GM12874 (cell line): ENCODE data around the gene ITPR1.

Experiments
- TF ChIP-seq, protein P1 (sequence below): IDR thresholded peaks from 2 replicates; pipeline ENCODE4 v1.5.1; 2011; ENCODE audit warnings: low read depth, mild to moderate bottlenecking, control low read depth, low read length, moderate library complexity; ENCODE audit not compliant: insufficient read depth

Gene ITPR1

DNA sequence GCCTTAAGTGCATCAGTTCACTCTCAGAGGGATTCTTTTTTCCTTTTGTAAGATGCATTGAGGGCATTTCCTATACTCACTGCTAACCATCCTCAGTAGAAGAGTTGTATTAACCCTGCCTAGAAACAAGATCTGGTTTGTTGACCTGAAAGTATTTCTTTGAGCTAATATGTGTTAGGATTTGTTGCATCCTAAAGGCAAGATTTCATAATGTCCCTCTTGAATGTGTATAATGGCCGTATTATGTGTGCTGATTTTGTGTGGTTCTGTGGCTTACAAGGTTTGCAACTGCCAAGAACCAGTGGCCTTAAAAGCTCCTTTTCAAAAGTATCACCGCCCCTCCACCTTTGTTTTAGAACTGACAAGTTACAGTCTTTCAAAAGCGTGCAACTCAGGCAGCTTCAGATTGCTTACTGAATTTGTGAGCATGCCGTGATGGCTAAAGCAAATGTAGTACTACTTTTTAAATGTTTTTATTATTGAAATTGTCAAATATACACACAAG is 304.1 kb downstream of the ITPR1 start:
- TF ChIP-seq, protein P1, sequence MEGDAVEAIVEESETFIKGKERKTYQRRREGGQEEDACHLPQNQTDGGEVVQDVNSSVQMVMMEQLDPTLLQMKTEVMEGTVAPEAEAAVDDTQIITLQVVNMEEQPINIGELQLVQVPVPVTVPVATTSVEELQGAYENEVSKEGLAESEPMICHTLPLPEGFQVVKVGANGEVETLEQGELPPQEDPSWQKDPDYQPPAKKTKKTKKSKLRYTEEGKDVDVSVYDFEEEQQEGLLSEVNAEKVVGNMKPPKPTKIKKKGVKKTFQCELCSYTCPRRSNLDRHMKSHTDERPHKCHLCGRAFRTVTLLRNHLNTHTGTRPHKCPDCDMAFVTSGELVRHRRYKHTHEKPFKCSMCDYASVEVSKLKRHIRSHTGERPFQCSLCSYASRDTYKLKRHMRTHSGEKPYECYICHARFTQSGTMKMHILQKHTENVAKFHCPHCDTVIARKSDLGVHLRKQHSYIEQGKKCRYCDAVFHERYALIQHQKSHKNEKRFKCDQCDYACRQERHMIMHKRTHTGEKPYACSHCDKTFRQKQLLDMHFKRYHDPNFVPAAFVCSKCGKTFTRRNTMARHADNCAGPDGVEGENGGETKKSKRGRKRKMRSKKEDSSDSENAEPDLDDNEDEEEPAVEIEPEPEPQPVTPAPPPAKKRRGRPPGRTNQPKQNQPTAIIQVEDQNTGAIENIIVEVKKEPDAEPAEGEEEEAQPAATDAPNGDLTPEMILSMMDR, result no peak

DNA sequence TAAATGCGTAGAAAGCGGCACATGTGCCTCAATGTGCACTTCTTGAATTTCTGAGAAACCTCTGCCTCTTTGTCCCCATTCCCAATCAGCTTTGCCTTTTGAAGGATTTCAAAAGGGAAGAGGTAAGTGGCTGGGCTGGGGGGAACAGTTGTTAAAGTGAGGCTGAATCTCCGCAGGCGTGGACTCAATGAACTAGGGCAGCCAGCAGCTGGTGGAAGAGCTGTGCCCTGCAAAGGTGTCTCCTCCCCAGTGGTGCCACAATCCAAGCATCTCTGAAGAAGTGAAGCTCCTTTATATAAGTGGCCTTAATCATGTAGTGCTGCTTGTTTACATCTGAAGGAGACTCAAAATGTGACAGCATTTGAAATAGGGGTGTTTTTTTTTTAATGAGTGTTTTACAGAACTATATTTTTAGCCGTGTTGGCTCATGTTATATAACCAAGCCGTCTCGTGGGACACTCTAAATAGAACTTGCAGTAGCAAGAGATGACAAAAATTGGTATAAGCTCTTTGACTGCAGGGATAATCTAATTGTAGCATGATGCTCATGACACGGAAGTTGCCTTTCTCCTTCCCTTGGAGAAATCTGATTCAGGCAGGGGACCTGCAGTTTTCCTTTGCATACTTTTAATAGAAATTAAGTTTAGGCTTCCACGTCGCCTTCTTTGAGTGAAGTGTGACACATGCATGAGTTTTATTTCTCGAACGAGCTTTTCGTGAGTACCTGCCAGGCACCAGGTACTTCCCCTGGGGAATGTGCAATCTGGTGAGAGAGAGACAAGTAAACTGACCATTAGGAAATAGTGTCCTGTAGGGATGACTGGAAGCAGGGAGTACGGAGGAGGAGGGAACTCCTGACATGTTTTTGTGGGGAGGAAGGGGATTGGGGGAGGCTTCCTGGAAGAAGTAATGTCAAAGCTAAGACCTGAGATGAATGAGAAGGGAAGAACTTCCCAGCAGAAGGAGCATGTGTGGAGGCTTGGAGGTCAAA is 306.4 kb downstream of the ITPR1 start:
- TF ChIP-seq, protein P1, result no peak

DNA sequence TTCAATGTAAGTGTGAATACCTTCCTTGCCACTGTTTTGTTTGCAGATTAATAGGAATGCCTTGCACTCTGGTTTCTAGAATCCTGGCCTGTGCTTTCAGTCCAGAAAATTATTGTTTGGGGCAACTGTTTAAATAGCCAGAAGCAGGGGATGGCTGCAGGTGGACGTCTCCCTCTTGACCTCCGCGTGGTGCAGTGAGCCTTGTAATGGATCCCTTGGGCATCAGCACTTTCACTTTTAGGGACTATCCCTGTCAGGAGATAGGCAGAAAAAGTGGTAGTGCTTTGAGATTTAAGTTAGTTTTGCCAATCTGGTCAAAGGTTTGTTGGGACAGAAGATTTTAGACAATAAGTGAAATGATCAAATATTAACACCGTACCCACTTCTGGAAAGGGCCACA is 307.4 kb downstream of the ITPR1 start:
- TF ChIP-seq, protein P1, result no peak

DNA sequence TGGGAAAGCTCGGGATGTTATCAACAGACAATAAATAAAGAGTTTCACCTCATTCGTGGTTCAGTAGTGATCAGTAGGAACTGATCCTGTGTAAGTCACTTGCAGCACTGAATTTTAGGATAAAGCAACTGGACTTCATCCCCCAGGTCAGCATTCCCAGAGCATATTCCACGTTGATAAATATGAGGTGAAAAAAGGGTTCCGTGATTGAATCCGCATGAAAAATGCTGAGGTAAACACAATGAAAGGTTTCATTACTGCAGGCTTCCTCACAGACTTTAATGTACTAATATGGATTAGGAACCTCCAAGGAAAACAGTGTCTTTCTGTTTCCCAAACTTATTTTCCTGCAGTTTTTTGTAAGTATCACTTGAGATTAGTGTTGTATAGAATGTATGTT is 308.7 kb downstream of the ITPR1 start:
- TF ChIP-seq, protein P1, result no peak

DNA sequence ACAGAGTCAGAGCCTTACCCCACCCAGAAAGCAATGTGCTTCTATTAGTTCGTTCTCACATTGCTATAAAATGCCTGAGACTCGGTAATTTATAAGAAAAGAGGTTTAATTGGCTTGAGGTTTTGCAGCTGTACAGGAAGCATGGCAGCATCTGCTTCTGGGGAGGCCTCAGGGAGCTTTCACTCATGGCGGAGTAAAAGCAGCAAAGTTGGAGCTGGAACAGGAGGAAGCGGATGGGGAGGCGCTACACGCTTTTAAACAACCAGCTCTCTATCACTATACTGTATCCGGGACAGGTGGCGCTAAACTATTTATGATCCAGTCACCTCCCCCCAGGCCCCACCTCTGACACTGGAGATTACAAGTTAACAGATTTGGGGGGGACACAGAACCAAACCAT is 309.8 kb downstream of the ITPR1 start:
- TF ChIP-seq, protein P1, result no peak

DNA sequence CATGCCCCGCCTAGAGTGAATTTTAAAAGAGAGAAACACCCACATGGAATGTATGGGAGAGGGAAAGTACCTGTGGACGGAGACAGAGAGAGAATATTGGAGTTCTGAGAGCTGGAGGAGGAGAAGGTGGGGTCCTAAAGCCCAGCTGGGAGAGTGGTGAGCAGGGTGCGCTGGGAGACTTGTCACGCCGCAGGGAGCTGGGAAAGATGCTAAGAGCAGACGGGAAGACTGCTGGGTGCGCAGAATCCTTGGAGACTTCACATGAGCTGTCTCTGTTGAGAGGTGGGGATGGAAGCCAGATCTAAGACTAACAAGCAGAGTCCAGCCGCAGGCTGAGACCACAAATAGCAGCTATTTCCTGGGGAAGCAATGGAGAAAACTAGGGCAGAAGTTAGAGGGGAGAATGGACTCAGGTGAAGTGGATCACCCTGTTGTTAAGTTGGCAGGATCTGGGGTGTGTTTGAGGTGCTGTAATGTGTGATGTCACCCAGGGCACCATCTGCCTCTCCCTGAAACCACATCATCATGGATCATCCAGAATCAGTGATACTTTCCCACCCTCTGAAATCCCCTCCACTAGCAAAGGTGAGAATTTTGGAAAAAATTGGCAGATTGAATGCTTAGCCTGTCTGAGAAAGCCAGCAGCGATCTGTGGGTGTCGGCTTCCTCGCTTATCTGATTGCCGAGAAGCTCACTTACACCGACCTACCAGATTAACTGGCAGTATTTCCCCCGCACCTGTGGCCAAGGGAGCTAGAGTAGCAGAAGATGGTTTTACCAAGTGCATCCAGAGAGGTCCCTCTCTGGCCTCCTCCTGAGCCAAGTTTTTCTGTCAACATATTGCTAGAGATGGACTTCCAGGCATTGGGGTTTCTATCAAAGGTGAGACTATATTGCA is 311.3 kb downstream of the ITPR1 start:
- TF ChIP-seq, protein P1, result no peak

DNA sequence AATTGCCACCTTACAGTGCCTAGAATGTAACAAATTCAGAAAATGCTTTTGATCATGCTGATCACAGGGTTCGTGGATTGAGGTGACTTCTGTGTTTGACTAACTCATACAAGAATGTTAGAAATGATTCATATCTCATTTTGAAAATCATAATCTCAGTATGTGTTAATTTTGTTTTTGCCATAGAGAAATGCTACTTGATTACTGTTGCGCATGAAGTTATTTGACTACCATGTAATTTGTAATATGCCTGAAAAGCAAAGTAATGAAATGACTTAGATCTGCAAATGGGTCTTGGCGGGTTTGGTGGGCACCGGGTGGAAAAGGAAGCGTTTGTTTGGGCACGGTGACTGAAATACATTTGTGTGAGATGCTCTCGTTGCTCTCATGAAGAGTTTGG is 312.5 kb downstream of the ITPR1 start:
- TF ChIP-seq, protein P1, result no peak
